H1 (cell line): ENCODE measurements around the gene FOLR1. TPM values are rescaled to one million over a fixed set of nuclear protein-coding genes. Genes with fewer than 3 reads are reported as not detected.

ENCODE experiments used
- CTCF ChIA-PET: fragments of 300-600 bp; sonication (Branson Sonifier 250); formaldehyde crosslinking; loops from one replicate; lab custom pipeline; 2021; ENCODE audit not compliant: partially characterized antibody; lab: Charles Lee
- POLR2A ChIA-PET: fragments of 300-600 bp; sonication (Branson Sonifier 250); formaldehyde crosslinking; loops from one replicate; lab custom pipeline; 2021; ENCODE audit warnings: inconsistent platforms; ENCODE audit not compliant: partially characterized antibody; lab: Charles Lee
- DNase-seq, 2 experiments: peaks; one replicate each; pipeline versions ENCODE4 v3.0.0 to v3.0.0-alpha.2; 2010 to 2022; ENCODE audit warnings: low spot score in 2 of 2, low read depth in 1 of 2, mixed read lengths in 1 of 2
- FAIRE-seq: peaks from 2 replicates; lab custom pipeline; 2011; peaks lifted over from hg19 to GRCh38; lab: Jason Lieb, UNC
- H2AFZ ChIP-seq: 2 replicates; pipeline ENCODE4 v1.8.1; 2012; ENCODE audit warnings: low read length, inconsistent platforms
- H2AK5ac ChIP-seq: 2 replicates; pipeline ENCODE4 v1.6.1; 2013; ENCODE audit warnings: low read depth, low read length
- H2BK120ac ChIP-seq: replicated peaks from 2 replicates; pipeline ENCODE3; 2013; ENCODE audit warnings: low read depth, low read length, inconsistent platforms
- H2BK12ac ChIP-seq: 2 replicates; pipeline ENCODE4 v1.6.1; 2013; ENCODE audit warnings: low read depth, low read length
- H2BK15ac ChIP-seq: 2 replicates; pipeline ENCODE4 v1.6.1; 2013; ENCODE audit warnings: low read length
- H2BK20ac ChIP-seq: 2 replicates; pipeline ENCODE4 v1.6.1; 2013; ENCODE audit warnings: low read length
- H2BK5ac ChIP-seq: 2 replicates; pipeline ENCODE4 v1.6.1; 2013; ENCODE audit warnings: low read depth, low read length
- H3K14ac ChIP-seq: 2 replicates; pipeline ENCODE4 v1.6.1; 2013; ENCODE audit warnings: inconsistent platforms; ENCODE audit not compliant: insufficient read length
- H3K18ac ChIP-seq: 2 replicates; pipeline ENCODE4 v1.6.1; 2013; ENCODE audit warnings: low read length; ENCODE audit errors: extremely low read depth
- H3K23ac ChIP-seq: 2 replicates; pipeline ENCODE4 v1.6.1; 2013; ENCODE audit warnings: inconsistent platforms; ENCODE audit not compliant: insufficient read length
- H3K23me2 ChIP-seq: 2 replicates; pipeline ENCODE4 v1.6.1; 2013; ENCODE audit warnings: low read depth, low read length
- H3K27ac ChIP-seq: 2 replicates; pipeline ENCODE4 v1.6.1; 2011; ENCODE audit warnings: low read depth, low read length, inconsistent platforms
- H3K27me3 ChIP-seq, 4 experiments: replicated peaks in 1 of 4; 1 replicate in 1 of 4; 2 replicates in 3 of 4; pipeline versions ENCODE4 v1.6.1 to v1.8.1; 2011 to 2013; ENCODE audit warnings: low read length in 3 of 4, mild to moderate bottlenecking in 3 of 4, inconsistent platforms in 2 of 4, mixed read lengths in 2 of 4, moderate library complexity in 1 of 4; ENCODE audit not compliant: control insufficient read depth in 3 of 4, insufficient read depth in 3 of 4; ENCODE audit errors: extremely low read depth in 1 of 4
- H3K36me3 ChIP-seq, 4 experiments: 2 replicates each; pipeline versions ENCODE4 v1.6.1 to v1.8.1; 2011 to 2013; ENCODE audit warnings: mild to moderate bottlenecking in 4 of 4, low read length in 3 of 4, moderate library complexity in 2 of 4, control low read depth in 1 of 4, inconsistent platforms in 1 of 4; ENCODE audit not compliant: insufficient read depth in 4 of 4, control insufficient read depth in 2 of 4
- H3K4ac ChIP-seq: replicated peaks from 2 replicates; pipeline ENCODE3; 2013; ENCODE audit warnings: low read length, low read depth, mixed read lengths, inconsistent platforms; ENCODE audit not compliant: insufficient read length
- H3K4me1 ChIP-seq, 4 experiments: replicated peaks in 1 of 4; 1 replicate in 1 of 4; 2 replicates in 3 of 4; pipeline versions ENCODE4 v1.6.1 to v1.8.1; 2011 to 2013; ENCODE audit warnings: low read length in 3 of 4, inconsistent platforms in 2 of 4, mixed read lengths in 1 of 4; ENCODE audit not compliant: insufficient read depth in 4 of 4, control insufficient read depth in 3 of 4
- H3K4me2 ChIP-seq, 2 experiments: 2 replicates each; pipeline versions ENCODE4 v1.6.1 to v1.8.1; 2011 to 2013; ENCODE audit warnings: low read depth in 2 of 2, low read length in 2 of 2, control low read depth in 1 of 2, inconsistent platforms in 1 of 2, mild to moderate bottlenecking in 1 of 2; ENCODE audit not compliant: insufficient read depth in 1 of 2
- H3K4me3 ChIP-seq, 4 experiments: fragments of 200-600, 300-600 bp in 1 of 4; sonication (generic), shearing (Covaris generic), sonication (Bioruptor Twin) in 1 of 4; 2 replicates each; pipeline versions ENCODE4 v1.5.1 to v1.8.1; 2011 to 2016; ENCODE audit warnings: low read length in 4 of 4, low read depth in 3 of 4, control low read depth in 2 of 4, inconsistent platforms in 2 of 4, mild to moderate bottlenecking in 2 of 4, mixed read lengths in 1 of 4, moderate library complexity in 1 of 4; ENCODE audit not compliant: insufficient read depth in 2 of 4; ENCODE audit errors: extremely low read depth in 1 of 4
- H3K56ac ChIP-seq: replicated peaks from 2 replicates; pipeline ENCODE3; 2013; ENCODE audit warnings: low read depth, mild to moderate bottlenecking, mixed read lengths, low read length, inconsistent platforms; ENCODE audit not compliant: insufficient read length
- H3K79me1 ChIP-seq: 2 replicates; pipeline ENCODE4 v1.6.1; 2013; ENCODE audit warnings: low read depth, low read length, control low read depth
- H3K79me2 ChIP-seq, 2 experiments: 2 replicates each; pipeline versions ENCODE4 v1.6.1 to v1.8.1; 2012 to 2013; ENCODE audit warnings: low read length in 2 of 2, mild to moderate bottlenecking in 2 of 2, inconsistent platforms in 1 of 2; ENCODE audit not compliant: insufficient read depth in 2 of 2, control insufficient read depth in 1 of 2
- H3K9ac ChIP-seq, 4 experiments: replicated peaks in 1 of 4; 1 replicate in 1 of 4; 2 replicates in 3 of 4; pipeline versions ENCODE4 v1.6.1 to v1.8.1; 2011 to 2013; ENCODE audit warnings: low read depth in 3 of 4, low read length in 3 of 4, control low read depth in 2 of 4, mild to moderate bottlenecking in 2 of 4, moderate library complexity in 2 of 4, inconsistent platforms in 1 of 4; ENCODE audit errors: extremely low read depth in 1 of 4
- H3K9me3 ChIP-seq, 2 experiments: 2 replicates each; pipeline versions ENCODE4 v1.6.1 to v1.8.1; 2012 to 2013; ENCODE audit warnings: mild to moderate bottlenecking in 2 of 2, moderate library complexity in 2 of 2, control low read depth in 1 of 2, inconsistent platforms in 1 of 2, low read depth in 1 of 2, low read length in 1 of 2, mixed read lengths in 1 of 2; ENCODE audit not compliant: insufficient read depth in 2 of 2
- H4K20me1 ChIP-seq, 2 experiments: replicated peaks in 1 of 2; 2 replicates each; pipeline versions ENCODE3 to v1.8.1; 2011 to 2013; ENCODE audit warnings: inconsistent platforms in 2 of 2, low read length in 2 of 2, mild to moderate bottlenecking in 1 of 2; ENCODE audit not compliant: insufficient read depth in 2 of 2, control insufficient read depth in 1 of 2
- H4K5ac ChIP-seq: 2 replicates; pipeline ENCODE4 v1.6.1; 2013; ENCODE audit warnings: low read length, low read depth, mixed read lengths, inconsistent platforms; ENCODE audit not compliant: insufficient read length
- H4K8ac ChIP-seq: 2 replicates; pipeline ENCODE4 v1.8.0; 2013; ENCODE audit warnings: mild to moderate bottlenecking, moderate library complexity, low read length, inconsistent platforms; ENCODE audit not compliant: insufficient read depth; ENCODE audit errors: extremely low read depth
- H4K91ac ChIP-seq: replicated peaks from 2 replicates; pipeline ENCODE3; 2013; ENCODE audit warnings: low read length, mixed read lengths, inconsistent platforms; ENCODE audit not compliant: insufficient read length
- PHF8 ChIP-seq: fragments of 200-600 bp; sonication (generic); conservative IDR thresholded peaks from 2 replicates; pipeline ENCODE4 v1.7.1; 2012; ENCODE audit warnings: low read depth, mild to moderate bottlenecking, inconsistent platforms, low read length, moderate library complexity
- POU5F1 ChIP-seq: IDR thresholded peaks from 2 replicates; pipeline ENCODE4 v1.6.1; 2011; ENCODE audit warnings: low read depth, mild to moderate bottlenecking, low read length, moderate library complexity
- RAD21 ChIP-seq, 2 experiments: IDR thresholded peaks in 1 of 2; conservative IDR thresholded peaks in 1 of 2; 2 replicates each; pipeline ENCODE4 v1.6.1; 2011; ENCODE audit warnings: low read depth in 2 of 2, low read length in 2 of 2, improper control_type of control experiment in 1 of 2, inconsistent platforms in 1 of 2, mild to moderate bottlenecking in 1 of 2, moderate library complexity in 1 of 2
- RXRA ChIP-seq: IDR thresholded peaks from 2 replicates; pipeline ENCODE4 v1.6.1; 2011; ENCODE audit warnings: low read depth, mild to moderate bottlenecking, low read length, moderate library complexity; ENCODE audit not compliant: insufficient read depth
- SIN3A ChIP-seq, 2 experiments: IDR thresholded peaks in 1 of 2; conservative IDR thresholded peaks in 1 of 2; 2 replicates each; pipeline ENCODE4 v1.6.1; 2011 to 2012; ENCODE audit warnings: low read length in 2 of 2, improper control_type of control experiment in 1 of 2, low read depth in 1 of 2, mild to moderate bottlenecking in 1 of 2
- SIX5 ChIP-seq: IDR thresholded peaks from 2 replicates; pipeline ENCODE4 v1.6.1; 2011; ENCODE audit warnings: mild to moderate bottlenecking, low read depth, low read length
- SUZ12 ChIP-seq: fragments of 200-600 bp; sonication (generic); IDR thresholded peaks from 2 replicates; pipeline ENCODE4 v1.6.1; 2012; ENCODE audit warnings: mild to moderate bottlenecking, inconsistent platforms, low read length, moderate library complexity, mixed read lengths
- WGBS, 2 experiments: shearing (Covaris generic) in 1 of 2; methylation state at CpG; one replicate each; pipeline versions ENCODE4 v1.1.6 to v1.1.7; 2013 to 2015; ENCODE audit warnings: low lambda C conversion rate in 2 of 2, mixed read lengths in 2 of 2, inconsistent platforms in 1 of 2, low coverage in 1 of 2, missing lambda C conversion rate in 1 of 2; ENCODE audit not compliant: insufficient replicate concordance in 2 of 2, insufficient coverage in 1 of 2, insufficient read length in 1 of 2; ENCODE audit errors: extremely low coverage in 1 of 2, missing lambda C conversion rate in 1 of 2; 5-methylcytosine and 5-hydroxymethylcytosine counted together
- polyA plus RNA-seq, 7 experiments: library from polyadenylated mRNA; depleted of rRNA in 3 of 7; stranded (reverse) in 5 of 7; unstranded in 2 of 7; fragments of >200 nt in 5 of 7; fragments of 200-250 nt in 2 of 7; gene quantifications; 1 replicate in 5 of 7; 2 replicates in 1 of 7; 4 replicates in 1 of 7; pipeline versions ENCODE4 v1.2.1 to v1.2.3, GENCODE V29; 2011 to 2013; ENCODE audit warnings: missing spikeins in 2 of 7, mixed read lengths in 2 of 7
- total RNA-seq: library from RNA; stranded (reverse); fragmentation: NEBNext Ultra II Directional; extraction: Animal tissue kit (Norgen Biotek cat#: 25700); gene quantifications from 2 replicates; pipeline ENCODE4 v1.2.1, GENCODE V29; 2021

FOLR1 gene
- total and polyA plus RNA-seq, 2 of the 8 experiments (the other 6 are each of a cell fraction or from before 2014, with no cell fraction given): 1.3 TPM; not detected in 1

GRCh38 chr11:72225411-72225951 is 33.5 kb downstream of the FOLR1 start:
- no peak overlapping the region for H3K23ac ChIP-seq
- WGBS, 2 experiments: 16% methylated on average over 11 of the region's 11 CpGs; no CpG with 5 or more reads in 1 of the 2 experiments
- TF ChIP-seq SUZ12: peak; percentile 22; the same call in 1 of the 2 replicates
- no peak for TF ChIP-seq RXRA
- no peak for TF ChIP-seq PHF8
- TF ChIP-seq SIX5: no peak
- TF ChIP-seq SIN3A (conservative IDR thresholded peaks at IDR 0.05 in 1 of 2, IDR thresholded peaks at IDR 0.05 in 1 of 2; ENCODE audit: low read depth in 1 of 2, low read length in 2 of 2): no peak
- TF ChIP-seq RAD21 (IDR thresholded peaks at IDR 0.05 in 1 of 2, conservative IDR thresholded peaks at IDR 0.05 in 1 of 2; ENCODE audit: low read depth in 2 of 2, low read length in 2 of 2): no peak
- TF ChIP-seq POU5F1: no peak
- peak overlapping the region; percentile 84 to 95 for H3K4me2 ChIP-seq
- no peak overlapping the region for H2BK120ac ChIP-seq
- H3K18ac ChIP-seq: no peak overlapping the region; the same call in 1 of the 2 replicates
- no peak overlapping the region; the same call in 1 of the 2 replicates for H4K8ac ChIP-seq
- 0 out of 2 replicates have a peak overlapping the region, but pooled peaks have one; percentile 39 for H2AK5ac ChIP-seq
- peak overlapping the region; percentile 57 for H3K4ac ChIP-seq
- H4K20me1 ChIP-seq: peaks cover 8 to 15% of the 10 kb centered on the region in 2 experiments
- peaks cover 15% of the 10 kb centered on the region for H3K23me2 ChIP-seq
- peak overlapping the region; percentile 60; the same call in 1 of the 2 replicates for H2BK5ac ChIP-seq
- no peak overlapping the region for H2BK20ac ChIP-seq
- H2BK15ac ChIP-seq: peak overlapping the region; percentile 92
- ChIA-PET POLR2A (interaction anchor here (1.1 to 9.9 kb wide), 8 partner anchors 12 to 205 kb away, joined by 3 to 160 read pairs (median 5); partner anchors contain the start of genes ANAPC15 and PHOX2A), CTCF (interaction anchor here (1.5 to 8.3 kb wide), 3 partner anchors 11 to 206 kb away, joined by 3 to 72 read pairs (median 15); no protein-coding TSS in a partner anchor)
- H3K9me3 ChIP-seq: no peaks in the 10 kb centered on the region
- no peak for DNase-seq
- no peak overlapping the region for H3K56ac ChIP-seq
- peak overlapping the region in 3 of 4 experiments; percentile 27 to 55 (median 31); a peak in 5 of 7 replicates for H3K9ac ChIP-seq
- H3K36me3 ChIP-seq: peaks cover 8 to 24% (median 20%) of the 10 kb centered on the region in 4 experiments; a peak in 7 of 8 replicates
- H3K27me3 ChIP-seq: no peaks in the 10 kb centered on the region
- peak overlapping the region; percentile 87; the same call in 1 of the 2 replicates for H2BK12ac ChIP-seq
- H3K4me3 ChIP-seq: peak overlapping the region; percentile 69 to 89 (median 84)
- H2AFZ ChIP-seq: no peak overlapping the region
- H3K14ac ChIP-seq: no peak overlapping the region
- H3K4me1 ChIP-seq: peaks cover 10 to 11% (median 11%) of the 10 kb centered on the region in 4 experiments; a peak in 6 of 7 replicates
- no peak overlapping the region for H4K5ac ChIP-seq
- H3K79me2 ChIP-seq: peaks cover 0 to 11% of the 10 kb centered on the region in 2 experiments; a peak in 2 of 4 replicates
- H3K79me1 ChIP-seq: peaks cover 10% of the 10 kb centered on the region
- FAIRE-seq: no peak
- H3K27ac ChIP-seq: no peak overlapping the region
- H4K91ac ChIP-seq: no peak overlapping the region
